Mesothelial cell of epicardium (in vitro differentiated cells): Measurements from ENCODE around the gene NEK6. TPM values are rescaled to one million over a fixed set of nuclear protein-coding genes. Genes with fewer than 3 reads are reported as not detected.

Experiments used
- DNase-seq, 2 experiments: peaks; one replicate each; pipeline ENCODE4 v3.0.0; 2021; ENCODE audit warnings: low spot score in 2 of 2; ENCODE audit not compliant: unreplicated experiment in 2 of 2
- H3K27ac Mint-ChIP-seq: 2 replicates; pipeline ENCODE4 v1.8.0; 2021; ENCODE audit warnings: mixed read lengths
- H3K27me3 Mint-ChIP-seq: 2 replicates; pipeline ENCODE4 v1.8.0; 2021; ENCODE audit warnings: low read depth, mixed read lengths
- H3K36me3 Mint-ChIP-seq: 2 replicates; pipeline ENCODE4 v1.8.0; 2021; ENCODE audit warnings: mixed read lengths
- H3K4me1 Mint-ChIP-seq: 2 replicates; pipeline ENCODE4 v1.8.0; 2021; ENCODE audit warnings: mixed read lengths
- H3K4me3 Mint-ChIP-seq: 2 replicates; pipeline ENCODE4 v1.8.0; 2021; ENCODE audit warnings: mild to moderate bottlenecking, moderate library complexity, mixed read lengths
- H3K9me3 Mint-ChIP-seq: 2 replicates; pipeline ENCODE4 v1.8.0; 2021; ENCODE audit warnings: mixed read lengths
- total RNA-seq: library from RNA; stranded (reverse); gene quantifications from 3 replicates; pipeline ENCODE4 v1.2.1, GENCODE V29; 2021
- TF ChIP-seq, protein P1 (sequence below): fragments of 200-600 bp; sonication (generic); IDR thresholded peaks from one replicate; pipeline ENCODE4 v1.5.0; 2021; ENCODE audit warnings: antibody characterized with exemption; ENCODE audit not compliant: unreplicated experiment

NEK6 gene
- total RNA-seq, 1 donor from 2014 or later: 42.9 TPM

DNA sequence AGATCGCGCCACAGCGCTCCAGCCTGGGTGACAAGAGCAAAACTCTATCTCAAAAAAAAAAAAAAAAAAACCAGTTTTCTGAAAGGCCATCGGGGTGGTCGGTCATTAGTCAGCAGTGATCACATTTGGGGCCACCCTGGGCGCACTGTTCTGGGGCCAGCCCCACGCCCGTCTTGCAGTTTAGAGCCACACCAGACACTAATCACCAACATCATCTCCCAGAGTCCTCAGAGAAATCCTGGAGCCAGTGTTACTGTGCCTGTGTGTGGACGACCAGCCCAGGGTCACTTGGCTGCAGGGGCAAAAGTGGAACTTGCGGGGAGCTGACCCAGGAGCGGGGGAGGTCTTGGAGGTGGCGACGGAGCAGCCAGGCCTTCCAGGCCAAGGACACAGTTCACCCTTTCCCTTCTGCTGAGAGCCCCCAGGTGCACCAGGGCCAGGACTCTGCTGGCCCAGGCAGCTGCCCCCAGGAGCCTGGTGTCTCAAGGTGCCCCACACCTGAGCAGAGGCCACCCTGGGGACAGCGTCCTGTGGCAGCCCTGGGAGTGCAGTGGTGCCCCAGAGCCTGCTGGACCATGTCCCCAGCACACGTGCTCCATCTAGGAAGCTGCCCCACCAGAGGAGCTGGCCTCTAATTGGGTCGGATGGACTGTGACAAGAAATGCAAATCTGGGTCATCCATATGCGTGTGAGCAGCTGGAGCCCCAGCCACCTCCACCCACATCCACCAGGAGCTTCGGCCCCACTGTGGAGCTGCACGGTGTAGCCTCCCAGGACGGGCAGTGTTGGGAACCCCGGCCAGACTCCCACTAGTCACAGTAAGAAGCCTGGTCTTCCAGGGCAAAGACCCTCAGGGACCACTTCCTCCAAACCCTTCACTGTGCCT is 51.1 kb downstream of the NEK6 start:
- Mint-ChIP-seq H3K9me3 (no peaks in the 10 kb centered on the region), H3K27ac (no peak overlapping the region), H3K27me3 (no peaks in the 10 kb centered on the region), H3K36me3 (peaks cover 2% of the 10 kb centered on the region), H3K4me3 (no peak overlapping the region), H3K4me1 (no peaks in the 10 kb centered on the region)
- no peak for DNase-seq
- TF ChIP-seq, protein P1, sequence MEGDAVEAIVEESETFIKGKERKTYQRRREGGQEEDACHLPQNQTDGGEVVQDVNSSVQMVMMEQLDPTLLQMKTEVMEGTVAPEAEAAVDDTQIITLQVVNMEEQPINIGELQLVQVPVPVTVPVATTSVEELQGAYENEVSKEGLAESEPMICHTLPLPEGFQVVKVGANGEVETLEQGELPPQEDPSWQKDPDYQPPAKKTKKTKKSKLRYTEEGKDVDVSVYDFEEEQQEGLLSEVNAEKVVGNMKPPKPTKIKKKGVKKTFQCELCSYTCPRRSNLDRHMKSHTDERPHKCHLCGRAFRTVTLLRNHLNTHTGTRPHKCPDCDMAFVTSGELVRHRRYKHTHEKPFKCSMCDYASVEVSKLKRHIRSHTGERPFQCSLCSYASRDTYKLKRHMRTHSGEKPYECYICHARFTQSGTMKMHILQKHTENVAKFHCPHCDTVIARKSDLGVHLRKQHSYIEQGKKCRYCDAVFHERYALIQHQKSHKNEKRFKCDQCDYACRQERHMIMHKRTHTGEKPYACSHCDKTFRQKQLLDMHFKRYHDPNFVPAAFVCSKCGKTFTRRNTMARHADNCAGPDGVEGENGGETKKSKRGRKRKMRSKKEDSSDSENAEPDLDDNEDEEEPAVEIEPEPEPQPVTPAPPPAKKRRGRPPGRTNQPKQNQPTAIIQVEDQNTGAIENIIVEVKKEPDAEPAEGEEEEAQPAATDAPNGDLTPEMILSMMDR: no peak

- H3K27me3 Mint-ChIP-seq: no peaks in the 10 kb centered on the region
- no peak overlapping the region for H3K27ac Mint-ChIP-seq
- DNase-seq: no peak
- no peak overlapping the region for H3K4me3 Mint-ChIP-seq
- H3K36me3 Mint-ChIP-seq: peaks cover 2% of the 10 kb centered on the region
- TF ChIP-seq, protein P1: no peak
- H3K9me3 Mint-ChIP-seq: no peaks in the 10 kb centered on the region
- no peaks in the 10 kb centered on the region for H3K4me1 Mint-ChIP-seq
These were observed 51.9 kb downstream of the NEK6 start for GRCh38 chr9:124309667-124310084.

DNA sequence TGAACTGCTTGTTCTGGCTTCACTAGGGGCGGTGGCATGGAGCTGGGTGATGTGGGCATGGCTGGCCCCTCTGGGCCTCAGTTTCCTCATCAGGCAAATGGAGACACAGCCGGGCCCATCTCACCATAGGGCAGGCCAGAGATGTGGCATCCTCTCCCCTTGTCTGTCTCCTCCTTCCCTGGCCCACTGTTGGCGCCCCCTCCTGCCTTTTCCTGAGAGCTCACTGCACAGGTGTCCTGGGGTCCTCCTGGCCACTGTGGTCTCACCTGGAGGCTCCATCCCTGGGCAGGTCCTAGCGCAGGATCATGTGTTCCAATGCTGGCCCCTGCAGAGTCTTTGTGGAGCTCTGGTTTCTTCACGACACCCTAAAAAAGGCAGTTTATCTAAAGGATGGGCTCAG is 53.5 kb downstream of the NEK6 start:
- H3K27me3 Mint-ChIP-seq: no peaks in the 10 kb centered on the region
- no peaks in the 10 kb centered on the region for H3K9me3 Mint-ChIP-seq
- peaks cover 2% of the 10 kb centered on the region for H3K36me3 Mint-ChIP-seq
- H3K4me1 Mint-ChIP-seq: no peaks in the 10 kb centered on the region
- TF ChIP-seq, protein P1: no peak
- DNase-seq: no peak
- no peak overlapping the region for H3K4me3 Mint-ChIP-seq
- H3K27ac Mint-ChIP-seq: no peak overlapping the region

DNA sequence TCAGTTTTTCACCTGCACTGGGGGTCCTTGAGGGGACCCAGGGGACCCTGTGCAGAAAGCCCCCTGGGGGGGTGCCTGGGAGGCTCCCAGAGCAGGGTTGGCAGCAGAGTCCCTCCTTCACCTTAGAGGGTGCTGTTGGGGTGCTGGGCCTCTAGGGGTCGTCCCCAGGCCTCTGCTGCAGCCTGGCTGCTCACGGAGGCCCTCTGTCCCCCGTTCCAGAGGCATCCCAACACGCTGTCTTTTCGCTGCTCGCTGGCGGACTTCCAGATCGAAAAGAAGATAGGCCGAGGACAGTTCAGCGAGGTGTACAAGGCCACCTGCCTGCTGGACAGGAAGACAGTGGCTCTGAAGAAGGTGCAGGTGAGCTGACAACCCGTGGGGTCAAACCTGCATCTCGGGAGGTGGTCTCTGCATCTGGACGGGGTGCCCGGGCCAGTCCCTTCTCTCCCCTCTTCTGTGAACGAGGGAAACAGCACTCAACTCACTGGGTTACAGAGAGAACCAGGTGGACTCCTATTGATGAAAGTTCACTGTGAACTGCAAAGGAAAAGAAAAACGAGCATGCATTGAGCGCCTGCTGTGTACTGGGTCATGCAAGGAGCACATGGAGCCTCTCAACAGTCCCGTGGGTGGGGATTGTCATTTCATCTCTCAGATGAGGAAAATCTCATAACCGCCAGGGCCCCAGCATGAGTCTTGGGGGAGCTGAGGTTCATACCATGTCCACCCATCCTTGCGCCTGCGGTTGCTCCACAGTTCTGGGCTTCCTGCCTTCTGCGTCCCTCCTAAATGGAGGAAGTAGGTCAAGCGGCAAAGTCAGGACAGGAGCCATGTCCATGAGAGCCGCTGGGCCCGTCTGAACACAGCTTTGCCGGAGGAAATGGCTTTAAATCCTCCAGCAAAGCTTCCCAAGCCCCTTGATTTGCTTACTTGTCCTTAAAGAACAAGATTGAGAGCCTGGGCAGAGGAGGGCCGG is 54.8 kb downstream of the NEK6 start:
- DNase-seq: no peak
- Mint-ChIP-seq H3K27ac (no peak overlapping the region), H3K27me3 (no peaks in the 10 kb centered on the region), H3K9me3 (no peaks in the 10 kb centered on the region), H3K4me3 (no peak overlapping the region), H3K4me1 (no peaks in the 10 kb centered on the region), H3K36me3 (peaks cover 8% of the 10 kb centered on the region)
- TF ChIP-seq, protein P1: no peak

- Mint-ChIP-seq H3K4me3 (no peak overlapping the region), H3K27me3 (no peaks in the 10 kb centered on the region), H3K36me3 (peaks cover 14% of the 10 kb centered on the region), H3K4me1 (no peaks in the 10 kb centered on the region), H3K9me3 (no peaks in the 10 kb centered on the region), H3K27ac (no peak overlapping the region)
- DNase-seq: no peak
- TF ChIP-seq, protein P1: no peak
These were observed 56.2 kb downstream of the NEK6 start for GRCh38 chr9:124313940-124314339.
